Measurements from ENCODE around the gene RFX7. TPM values are rescaled to one million over a fixed set of nuclear protein-coding genes. Genes with fewer than 3 reads are reported as not detected.
"Not testable (repeated sequence)": the region's sequence is repeated elsewhere in the genome, so short reads cannot be mapped to it uniquely, and the experiment has no call there.

RFX7 gene
- total and polyA plus RNA-seq, 2 experiments from 2014 or later = 5.9 to 11.6 TPM

DNA sequence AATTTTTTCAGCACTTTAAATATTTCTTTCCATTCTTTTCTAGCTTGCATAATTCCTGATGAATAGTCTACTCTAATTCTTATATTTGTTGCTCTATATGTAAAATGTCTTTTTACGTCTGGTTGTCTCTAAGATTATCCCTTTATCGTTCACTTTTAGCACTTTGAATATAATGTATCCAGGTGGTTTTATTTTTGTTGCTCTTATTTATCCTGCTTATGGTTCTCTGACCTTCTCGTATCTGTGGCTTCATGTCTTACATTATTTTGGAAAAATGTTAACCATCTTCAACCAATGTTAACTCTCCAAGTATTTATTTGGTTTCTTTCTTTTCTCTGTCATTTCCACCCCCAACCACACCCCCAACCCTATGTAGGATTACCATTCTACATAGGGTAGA, 30.0 kb upstream of the RFX7 start:
- DNase-seq (ENCODE audit: low read depth in 1 of 2, low spot score in 1 of 2) = no peak
- H3K4me3 ChIP-seq = no peak overlapping the region
- no peak for TF ChIP-seq CTCF (IDR thresholded peaks at IDR 0.05; ENCODE audit: low read depth, low read length)

GRCh38 chr15:56272454-56272853, 28.8 kb upstream of the RFX7 start:
- Histone ChIP-seq H3K27me3 (no peaks in the 10 kb centered on the region), H3K27ac (no peak overlapping the region), H3K4me1 (ENCODE audit: low read depth) (no peaks in the 10 kb centered on the region), H3K4me3 (no peak overlapping the region), H3K9me3 (ENCODE audit: low read depth) (no peaks in the 10 kb centered on the region), H3K36me3 (no peaks in the 10 kb centered on the region)
- DNase-seq (ENCODE audit: low read depth in 1 of 2, low spot score in 1 of 2) = no peak
- no peak for TF ChIP-seq CTCF (IDR thresholded peaks at IDR 0.05; ENCODE audit: low read depth, low read length)

More for the DNA sequence above, 30.0 kb upstream of the RFX7 start:
- Histone ChIP-seq H3K27me3 (no peaks in the 10 kb centered on the region), H3K4me1 (ENCODE audit: low read depth) (no peaks in the 10 kb centered on the region), H3K9me3 (ENCODE audit: low read depth) (no peaks in the 10 kb centered on the region), H3K27ac (no peak overlapping the region), H3K36me3 (no peaks in the 10 kb centered on the region)

GRCh38 chr15:56266465-56266864, 22.8 kb upstream of the RFX7 start:
- H3K4me1 ChIP-seq (ENCODE audit: low read depth); H3K27me3 ChIP-seq; H3K4me3 ChIP-seq; H3K36me3 ChIP-seq; DNase-seq (ENCODE audit: low read depth in 1 of 2, low spot score in 1 of 2); H3K9me3 ChIP-seq (ENCODE audit: low read depth); H3K27ac ChIP-seq: not testable (repeated sequence)

GRCh38 chr15:56261854-56262509, 18.3 kb upstream of the RFX7 start:
- TF ChIP-seq CTCF (IDR thresholded peaks at IDR 0.05; ENCODE audit: low read depth, low read length) = no peak
- Histone ChIP-seq H3K36me3 (no peaks in the 10 kb centered on the region), H3K27me3 (no peaks in the 10 kb centered on the region), H3K4me1 (ENCODE audit: low read depth) (no peaks in the 10 kb centered on the region), H3K9me3 (ENCODE audit: low read depth) (no peaks in the 10 kb centered on the region), H3K27ac (no peak overlapping the region), H3K4me3 (no peak overlapping the region)
- DNase-seq (ENCODE audit: low read depth in 1 of 2, low spot score in 1 of 2) = no peak

DNA sequence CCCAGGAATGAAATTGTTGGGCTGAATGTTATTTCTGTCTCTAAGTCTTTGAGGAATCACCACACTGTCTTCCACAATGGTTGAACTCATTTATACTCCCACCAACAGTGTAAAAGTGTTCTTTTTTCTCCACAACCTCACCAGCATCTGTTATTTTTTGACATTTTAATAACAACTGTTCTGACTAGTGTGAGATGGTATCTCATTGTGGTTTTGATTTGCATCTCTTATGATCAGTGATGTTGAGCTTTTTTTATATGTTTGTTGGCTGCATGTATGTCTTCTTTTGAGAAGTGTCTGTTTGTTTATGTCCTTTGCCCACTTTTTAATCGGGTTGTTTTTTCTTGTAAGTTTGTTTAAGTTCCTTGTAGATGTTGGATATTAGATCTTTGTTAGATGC, 13.6 kb upstream of the RFX7 start:
- not testable (repeated sequence) for H3K27me3 ChIP-seq; H3K4me1 ChIP-seq (ENCODE audit: low read depth); H3K36me3 ChIP-seq; DNase-seq (ENCODE audit: low read depth in 1 of 2, low spot score in 1 of 2); H3K27ac ChIP-seq; H3K9me3 ChIP-seq (ENCODE audit: low read depth); H3K4me3 ChIP-seq

DNA sequence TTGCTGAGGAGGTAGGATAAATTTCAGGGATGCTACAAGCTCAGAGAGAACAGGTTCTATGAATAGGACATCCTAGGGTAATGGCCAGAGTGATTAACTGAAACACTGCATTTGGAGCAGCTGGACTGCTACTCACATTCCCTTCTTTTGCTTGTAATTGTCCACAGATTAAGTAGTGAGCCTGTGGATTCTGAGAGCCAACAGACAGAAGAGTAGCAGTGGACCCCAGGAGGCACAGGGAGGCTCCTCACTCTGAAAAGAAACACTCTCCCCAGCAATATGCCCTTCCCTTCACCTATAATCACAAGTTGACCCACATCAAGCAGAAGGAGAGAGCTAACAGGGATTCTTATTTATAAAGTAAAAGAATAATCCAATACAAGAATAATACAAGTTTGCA, 10.6 kb upstream of the RFX7 start:
- Histone ChIP-seq H3K36me3 (no peaks in the 10 kb centered on the region), H3K27ac (no peak overlapping the region), H3K9me3 (ENCODE audit: low read depth) (no peaks in the 10 kb centered on the region), H3K4me3 (no peak overlapping the region), H3K4me1 (ENCODE audit: low read depth) (peaks cover 19% of the 10 kb centered on the region), H3K27me3 (no peaks in the 10 kb centered on the region)
- no peak for TF ChIP-seq CTCF (IDR thresholded peaks at IDR 0.05; ENCODE audit: low read depth, low read length)
- no peak for DNase-seq (ENCODE audit: low read depth in 1 of 2, low spot score in 1 of 2)

DNA sequence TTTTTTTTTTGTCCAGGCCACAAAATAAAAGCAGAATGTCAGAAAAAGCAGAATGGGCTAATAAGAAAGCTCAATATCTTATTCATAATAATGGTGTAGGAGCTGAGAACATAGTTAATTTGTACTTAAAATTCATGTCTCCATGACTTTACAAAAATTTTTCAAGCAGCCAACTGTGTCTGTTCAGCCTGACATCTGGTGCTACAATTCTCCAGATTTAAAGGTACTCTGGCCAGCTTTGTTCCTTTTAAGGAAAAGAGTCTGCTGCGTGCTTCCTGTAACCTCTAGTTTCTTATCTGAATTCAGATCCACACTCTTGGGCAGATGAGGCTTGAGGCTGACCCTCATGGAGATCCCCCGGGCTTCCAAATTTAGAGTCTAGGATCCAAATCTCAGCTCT, 8.7 kb upstream of the RFX7 start:
- H3K9me3 ChIP-seq (ENCODE audit: low read depth) = no peaks in the 10 kb centered on the region
- H3K27me3 ChIP-seq = no peaks in the 10 kb centered on the region
- no peak for TF ChIP-seq CTCF (IDR thresholded peaks at IDR 0.05; ENCODE audit: low read depth, low read length)
- DNase-seq (ENCODE audit: low read depth in 1 of 2, low spot score in 1 of 2) = peak in 1 of 2 donors; percentile 33
- H3K4me3 ChIP-seq = no peak overlapping the region
- no peak overlapping the region for H3K27ac ChIP-seq
- no peaks in the 10 kb centered on the region for H3K36me3 ChIP-seq
- peaks cover 34% of the 10 kb centered on the region for H3K4me1 ChIP-seq (ENCODE audit: low read depth)
